HepG2 (cell line): ENCODE measurements around the gene SH2D3A. TPM values are rescaled to one million over a fixed set of nuclear protein-coding genes. Genes with fewer than 3 reads are reported as not detected.
A peak's percentile ranks its signal among the peaks of the same experiment; 100 is the strongest.

ENCODE experiments used
- ARNT2 ChIP-seq: sonication (generic); formaldehyde crosslinking; IDR thresholded peaks from 2 replicates; pipeline ENCODE4 v1.8.0; 2022; ENCODE audit warnings: mild to moderate bottlenecking, low read depth, missing genetic modification reagents, moderate library complexity
- ARNTL ChIP-seq: sonication (generic); formaldehyde crosslinking; IDR thresholded peaks from 2 replicates; pipeline ENCODE4 v1.4.0; 2020; ENCODE audit warnings: mild to moderate bottlenecking, missing genetic modification reagents
- ATF4 ChIP-seq, 2 experiments: fragments of 450-650 bp in 1 of 2; sonication (generic) in 1 of 2; formaldehyde crosslinking; IDR thresholded peaks; 2 replicates each; pipeline versions ENCODE4 v1.5.0 to v1.8.0; 2020 to 2022; ENCODE audit warnings: mild to moderate bottlenecking in 1 of 2, missing genetic modification reagents in 1 of 2
- BORCS8-MEF2B ChIP-seq: sonication (generic); formaldehyde crosslinking; IDR thresholded peaks from 2 replicates; pipeline ENCODE4 v1.8.0; 2022; ENCODE audit warnings: mild to moderate bottlenecking, missing genetic modification reagents
- CEBPG ChIP-seq: IDR thresholded peaks from 2 replicates; pipeline ENCODE4 v1.6.1; 2016
- CENPT ChIP-seq: sonication (generic); formaldehyde crosslinking; IDR thresholded peaks from 2 replicates; pipeline ENCODE4 v1.8.0; 2022; ENCODE audit warnings: low read depth, mild to moderate bottlenecking, moderate library complexity, missing genetic modification reagents
- CREB1 ChIP-seq, 2 experiments: fragments of 450-650 bp in 1 of 2; IDR thresholded peaks; 2 replicates each; pipeline ENCODE4 v1.6.1; 2016 to 2017; ENCODE audit warnings: control low read depth in 1 of 2, mild to moderate bottlenecking in 1 of 2, missing compliant biosample characterization in 1 of 2, missing genetic modification characterization in 1 of 2
- GABPA ChIP-seq, 2 experiments: IDR thresholded peaks; 2 replicates each; pipeline ENCODE4 v1.6.1; 2011 to 2016; ENCODE audit warnings: low read depth in 2 of 2, low read length in 1 of 2, missing biosample characterization in 1 of 2, missing genetic modification characterization in 1 of 2
- HNF4A ChIP-seq: sonication (generic); formaldehyde crosslinking; IDR thresholded peaks from 2 replicates; pipeline ENCODE4 v1.4.0; 2020; ENCODE audit warnings: missing genetic modification reagents
- HNRNPLL ChIP-seq: fragments of 200-400 bp; formaldehyde crosslinking; IDR thresholded peaks from 2 replicates; pipeline ENCODE4 v1.6.1; 2017; ENCODE audit warnings: mild to moderate bottlenecking, low read depth, low read length; ENCODE audit not compliant: poor library complexity, severe bottlenecking
- IRF2 ChIP-seq: IDR thresholded peaks from 2 replicates; pipeline ENCODE4 v1.6.1; 2018; ENCODE audit warnings: missing genetic modification reagents, missing compliant biosample characterization
- MYC ChIP-seq: sonication (generic); formaldehyde crosslinking; IDR thresholded peaks from 2 replicates; pipeline ENCODE4 v1.9.0; 2021; ENCODE audit warnings: missing genetic modification reagents, borderline replicate concordance
- NR2C2 ChIP-seq: sonication (generic); formaldehyde crosslinking; IDR thresholded peaks from 2 replicates; pipeline ENCODE4 v1.4.0; 2020; ENCODE audit warnings: missing genetic modification reagents, mild to moderate bottlenecking, moderate library complexity, borderline replicate concordance
- RXRA ChIP-seq: sonication (generic); formaldehyde crosslinking; IDR thresholded peaks from 2 replicates; pipeline ENCODE4 v1.5.1; 2020; ENCODE audit warnings: missing genetic modification reagents
- ZBTB37 ChIP-seq: sonication (generic); formaldehyde crosslinking; IDR thresholded peaks from 2 replicates; pipeline ENCODE4 v1.4.0; 2020; ENCODE audit warnings: mild to moderate bottlenecking, missing genetic modification reagents
- ZFP1 ChIP-seq: IDR thresholded peaks from 2 replicates; pipeline ENCODE4 v1.6.1; 2016
- ZNF142 ChIP-seq: sonication (generic); formaldehyde crosslinking; IDR thresholded peaks from 2 replicates; pipeline ENCODE4 v1.4.0; 2020; ENCODE audit warnings: missing genetic modification reagents
- ZNF331 ChIP-seq: sonication (generic); formaldehyde crosslinking; IDR thresholded peaks from 2 replicates; pipeline ENCODE4 v1.4.0; 2020; ENCODE audit warnings: missing genetic modification reagents
- ZNF841 ChIP-seq: sonication (generic); formaldehyde crosslinking; IDR thresholded peaks from 2 replicates; pipeline ENCODE4 v1.8.1; 2023; ENCODE audit warnings: missing genetic modification reagents, borderline replicate concordance
- polyA plus RNA-seq, 8 experiments: library from polyadenylated mRNA; depleted of rRNA in 3 of 8; stranded (reverse) in 7 of 8; unstranded in 1 of 8; fragments of >200 nt; fragmentation: Illumina TruSeq in 4 of 8; extraction: Trizol in 4 of 8; gene quantifications; 2 replicates each; pipeline versions ENCODE4 v1.2.1 to v1.2.3, GENCODE V29; 2011 to 2016; ENCODE audit warnings: low read depth in 4 of 8, missing spikeins in 1 of 8, mixed read lengths in 1 of 8; ENCODE audit not compliant: insufficient read depth in 1 of 8
- total RNA-seq, 5 experiments: library from RNA; depleted of rRNA; stranded (reverse); fragments of >200 nt; fragmentation: Illumina TruSeq; extraction: Trizol; gene quantifications; 2 replicates each; pipeline ENCODE4 v1.2.3, GENCODE V29; 2016; ENCODE audit warnings: low read depth in 1 of 5

The SH2D3A gene
- total and polyA plus RNA-seq, 2 of the 13 experiments (the other 11 are each of a cell fraction or from before 2014, with no cell fraction given) = 1.0 to 2.2 TPM

GRCh38 chr19:6737873-6738786, 29.1 kb downstream of the SH2D3A start (continued):
- TF ChIP-seq CREB1 (IDR thresholded peaks at IDR 0.05) = no peak
- peak; percentile 88 for TF ChIP-seq CREB1 (CRISPR knock-in tag; IDR thresholded peaks at IDR 0.05)
- 0 out of 4 replicates have a peak, but pooled peaks of 1 of the 2 experiments have one; percentile 24 for TF ChIP-seq ATF4 (CRISPR knock-in tag; IDR thresholded peaks at IDR 0.05)
- peak; percentile 98 for TF ChIP-seq NR2C2 (CRISPR knock-in tag)
- TF ChIP-seq ARNT2 = no peak
- peak; percentile 89; the same call in 1 of the 2 replicates for TF ChIP-seq RXRA
- peak; percentile 60; the same call in 1 of the 2 replicates for TF ChIP-seq ZNF142 (CRISPR knock-in tag)
- no peak for TF ChIP-seq ZNF841
- TF ChIP-seq HNF4A (CRISPR knock-in tag) = peak; percentile 90
- TF ChIP-seq CEBPG (CRISPR knock-in tag) = peak; percentile 84
- TF ChIP-seq ZFP1 = peak; percentile 53; the same call in 1 of the 2 replicates
- 0 out of 2 replicates have a peak, but pooled peaks have one; percentile 22 for TF ChIP-seq ARNTL (CRISPR knock-in tag)
- 0 out of 2 replicates have a peak, but pooled peaks have one; percentile 65 for TF ChIP-seq IRF2
- peak; percentile 19; the same call in 1 of the 2 replicates for TF ChIP-seq ZNF331 (CRISPR knock-in tag)
- TF ChIP-seq MYC (CRISPR knock-in tag) = peak; percentile 39; the same call in 1 of the 2 replicates
- no peak for TF ChIP-seq HNRNPLL
- peak; percentile 62 for TF ChIP-seq GABPA (IDR thresholded peaks at IDR 0.05; ENCODE audit: low read depth, low read length)
- peak; percentile 98 for TF ChIP-seq GABPA (CRISPR knock-in tag; IDR thresholded peaks at IDR 0.05; ENCODE audit: low read depth)
- no peak for TF ChIP-seq ZBTB37 (CRISPR knock-in tag)
- peak; percentile 65 for TF ChIP-seq BORCS8-MEF2B (CRISPR knock-in tag)
- no peak for TF ChIP-seq CENPT
